Measurements from ENCODE around the gene GALNT17.

The GALNT17 gene

DNA sequence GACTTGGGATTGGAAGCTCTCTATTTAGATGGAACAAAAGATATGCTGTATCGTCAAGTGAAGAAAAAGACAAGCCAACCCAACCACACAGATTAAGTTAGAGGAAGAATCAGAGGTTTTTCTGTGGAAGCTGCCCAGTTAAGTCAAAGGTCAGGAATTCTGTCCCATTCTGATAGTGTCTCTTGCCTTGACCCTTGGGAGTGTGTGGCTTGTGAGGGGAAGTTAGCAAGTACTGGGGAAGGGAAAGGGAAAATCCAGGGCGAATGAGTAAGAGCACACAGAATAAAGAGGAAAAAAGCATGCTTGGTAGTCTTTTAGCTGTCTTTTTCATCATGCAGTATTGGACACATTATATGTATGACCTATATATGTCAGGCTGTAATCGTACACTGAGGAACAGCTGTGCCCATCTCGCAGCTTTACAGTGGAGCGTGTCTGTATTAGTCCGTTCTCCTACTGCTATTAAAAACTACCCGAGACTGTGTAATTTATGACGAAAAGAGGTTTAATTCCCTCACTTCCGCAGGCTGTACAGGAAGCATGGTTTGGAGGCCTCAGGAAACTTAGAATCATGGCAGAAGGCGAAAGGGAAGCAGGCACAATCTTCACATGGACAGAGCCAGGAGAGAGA lies 197.2 kb downstream of the GALNT17 start:
- H3K4me3 ChIP-seq (ENCODE audit: low read depth, low read length), result no peak overlapping the region

DNA sequence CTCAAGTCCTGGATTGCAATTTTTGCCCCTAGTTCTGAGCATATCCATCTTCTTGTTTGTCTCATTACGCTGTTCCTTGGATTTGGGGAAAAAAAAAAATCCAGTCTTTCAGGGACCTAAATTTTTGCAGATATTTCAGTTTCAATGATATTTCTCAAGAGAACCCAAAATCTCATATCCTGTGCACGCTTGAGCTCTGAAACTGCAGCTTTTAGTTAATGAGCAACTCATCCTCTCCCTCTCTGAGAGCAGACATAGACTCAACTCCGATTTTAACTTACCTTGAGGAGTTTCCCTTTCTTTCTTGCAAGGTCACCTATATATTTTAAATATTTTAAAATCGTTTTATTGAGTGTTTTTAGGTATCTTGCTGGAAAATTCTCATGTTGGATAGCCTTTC lies 200.3 kb downstream of the GALNT17 start:
- H3K4me3 ChIP-seq (ENCODE audit: low read depth, low read length), result no peak overlapping the region

DNA sequence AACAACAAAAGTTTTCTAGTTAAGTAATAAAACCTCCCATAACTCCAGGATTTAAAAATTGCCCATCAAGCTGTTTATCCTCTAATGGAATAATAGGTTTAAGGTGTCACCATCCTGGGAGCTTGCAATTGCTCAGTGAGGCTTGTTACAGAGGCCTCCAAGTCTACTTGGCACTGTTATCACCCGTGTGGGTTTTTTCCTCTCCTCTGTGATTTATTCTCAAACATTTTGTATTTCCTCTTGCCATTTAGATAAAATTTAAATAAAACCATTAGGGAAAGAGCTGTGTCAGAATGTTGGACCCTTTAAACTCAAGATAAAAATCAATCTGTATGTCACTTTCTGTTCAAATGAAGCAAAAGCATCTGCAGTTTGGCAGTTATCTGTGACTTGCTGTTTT lies 202.6 kb downstream of the GALNT17 start:
- no peak overlapping the region for H3K4me3 ChIP-seq (ENCODE audit: low read depth, low read length)

GRCh38 chr7:71338866-71339265 lies 206.9 kb downstream of the GALNT17 start:
- no peak overlapping the region for H3K4me3 ChIP-seq (ENCODE audit: low read depth, low read length)

- no peak overlapping the region for H3K4me3 ChIP-seq (ENCODE audit: low read depth, low read length)
Measured at GRCh38 chr7:71339924-71340323, 208.0 kb downstream of the GALNT17 start.

GRCh38 chr7:71342202-71342601 lies 210.3 kb downstream of the GALNT17 start:
- H3K4me3 ChIP-seq (ENCODE audit: low read depth, low read length), result no peak overlapping the region

GRCh38 chr7:71343039-71343438 lies 211.1 kb downstream of the GALNT17 start:
- H3K4me3 ChIP-seq (ENCODE audit: low read depth, low read length), result no peak overlapping the region

GRCh38 chr7:71343892-71344291 lies 211.9 kb downstream of the GALNT17 start:
- H3K4me3 ChIP-seq (ENCODE audit: low read depth, low read length), result no peak overlapping the region

DNA sequence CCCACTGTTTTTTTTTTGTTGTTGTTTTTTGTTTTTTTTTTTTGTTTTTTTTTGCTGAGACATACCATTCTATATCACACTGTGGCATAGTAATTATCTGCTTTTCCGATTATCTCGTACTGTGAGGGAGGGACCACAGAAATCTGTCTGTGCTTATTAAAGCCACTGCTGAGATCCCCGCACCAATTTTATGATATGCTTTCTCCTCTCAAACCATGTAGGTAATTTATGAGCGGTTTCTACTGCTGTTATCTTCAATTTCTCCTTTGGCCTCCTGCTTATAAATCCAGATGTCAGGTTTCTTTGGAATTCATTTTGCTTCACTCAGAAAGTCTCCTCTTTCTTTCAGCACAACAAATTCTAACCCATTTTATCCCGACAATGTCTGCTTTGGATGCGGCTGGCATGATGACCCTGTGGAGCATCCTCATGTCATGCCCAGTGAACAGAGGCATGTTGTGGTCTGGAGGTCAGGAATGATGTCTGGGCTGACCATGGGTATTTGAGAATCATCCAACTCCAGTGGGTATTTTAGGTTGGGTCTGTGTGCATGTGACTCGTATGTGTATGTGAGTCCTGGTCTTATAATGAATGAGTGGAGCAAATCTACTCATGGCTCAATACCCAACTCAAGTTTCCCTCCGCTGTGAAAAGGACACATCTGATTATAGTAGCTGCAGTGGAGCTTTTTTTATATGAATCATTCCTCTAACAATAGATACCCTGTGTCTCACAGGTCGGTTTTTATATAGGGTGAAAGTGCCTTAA lies 213.4 kb downstream of the GALNT17 start:
- no peak overlapping the region for H3K4me3 ChIP-seq (ENCODE audit: low read depth, low read length)

DNA sequence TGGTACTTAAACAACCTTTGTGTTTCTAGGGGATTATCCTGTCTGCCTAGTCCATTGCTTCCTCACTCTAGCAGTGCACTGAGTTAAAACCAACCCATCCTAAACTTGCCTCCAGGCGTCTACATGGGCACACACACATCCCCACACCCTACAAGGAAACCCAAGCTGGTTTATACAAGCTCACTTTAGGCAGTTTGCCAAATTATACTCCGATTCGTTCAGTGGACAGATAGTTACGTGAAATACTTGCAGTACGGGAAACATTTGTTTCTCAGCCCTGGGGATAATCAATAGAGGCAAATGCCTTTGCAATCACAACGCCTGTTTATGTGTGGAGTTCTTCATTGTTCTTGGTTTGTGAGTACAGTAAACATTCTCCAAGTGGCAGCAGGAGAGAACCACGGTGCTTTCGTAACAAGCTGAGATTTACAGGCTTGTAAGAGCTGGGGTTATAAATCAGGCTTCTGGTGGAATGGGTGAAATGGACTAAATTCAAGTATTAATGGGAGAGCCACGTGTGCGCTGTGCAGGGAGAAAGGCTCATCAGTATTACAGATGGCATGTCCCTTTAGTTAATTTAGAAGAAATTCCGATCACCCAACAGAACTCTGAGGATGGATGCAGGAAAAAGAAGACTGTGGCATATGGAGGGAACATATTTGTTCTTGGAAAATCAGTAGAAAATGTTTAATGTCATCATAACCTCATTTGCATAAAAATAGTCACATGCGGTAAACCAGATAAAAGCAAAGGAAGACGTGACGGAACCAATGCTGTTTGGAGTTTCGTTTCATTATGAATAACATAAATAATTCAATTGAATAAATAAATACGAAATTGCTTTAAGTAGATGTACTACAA lies 217.1 kb downstream of the GALNT17 start:
- H3K4me3 ChIP-seq (ENCODE audit: low read depth, low read length), result no peak overlapping the region

DNA sequence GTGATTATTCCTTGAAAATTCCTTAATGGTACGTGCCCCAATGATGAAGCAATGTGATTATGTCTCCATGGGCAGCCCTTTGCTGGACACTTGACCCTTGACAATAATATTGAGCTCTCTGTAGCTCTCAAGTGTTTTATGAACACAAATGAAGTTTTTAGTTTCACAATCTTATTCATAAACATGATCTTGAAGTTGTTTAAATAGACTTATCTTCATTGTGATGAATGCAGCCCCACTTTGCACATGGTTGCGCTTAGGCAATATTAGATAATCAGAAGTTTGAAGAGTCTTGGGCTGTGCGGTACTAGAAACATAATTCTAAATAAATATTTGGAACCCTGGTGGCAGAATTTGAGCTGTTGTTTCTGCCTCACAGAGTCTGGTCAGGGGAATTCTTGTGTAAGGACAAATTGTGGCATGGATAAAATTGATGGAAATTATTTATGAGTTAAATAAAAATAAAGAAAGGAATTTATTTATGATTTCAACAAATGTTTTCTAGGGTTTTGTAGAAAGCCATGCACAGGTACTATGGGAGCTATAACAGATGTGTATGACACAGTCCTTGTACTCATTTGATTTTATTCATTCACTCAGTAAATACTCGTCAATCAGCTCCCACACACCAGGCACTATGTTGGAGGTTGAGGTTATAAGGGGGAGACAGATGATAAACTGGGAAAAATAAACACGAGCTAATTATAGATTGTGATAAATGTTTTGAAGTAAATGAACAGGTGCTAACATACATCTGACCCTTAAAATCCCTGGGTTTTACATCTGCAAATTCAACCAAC lies 217.9 kb downstream of the GALNT17 start:
- no peak overlapping the region for H3K4me3 ChIP-seq (ENCODE audit: low read depth, low read length)

DNA sequence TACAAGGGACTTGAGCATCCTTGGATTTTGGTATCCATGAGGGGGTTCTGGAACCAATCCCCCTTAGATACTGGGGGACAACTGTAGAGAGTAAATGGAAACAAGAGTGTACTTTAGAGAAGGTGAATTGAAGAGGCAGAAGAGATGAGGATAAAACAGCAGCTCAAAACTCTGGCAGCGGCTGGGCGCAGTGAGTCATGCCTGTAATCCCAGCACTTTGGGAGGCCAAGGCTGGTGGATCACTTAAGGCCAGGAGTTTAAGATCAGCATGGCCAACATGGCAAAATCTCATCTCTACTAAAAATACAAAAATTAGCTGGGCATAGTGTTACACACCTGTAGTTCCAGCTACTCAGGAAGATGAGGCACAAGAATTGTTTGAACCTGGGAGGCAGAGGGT lies 218.7 kb downstream of the GALNT17 start:
- no peak overlapping the region for H3K4me3 ChIP-seq (ENCODE audit: low read depth, low read length)

- H3K4me3 ChIP-seq (ENCODE audit: low read depth, low read length), result no peak overlapping the region
Measured at GRCh38 chr7:71354716-71355115, 222.8 kb downstream of the GALNT17 start.

DNA sequence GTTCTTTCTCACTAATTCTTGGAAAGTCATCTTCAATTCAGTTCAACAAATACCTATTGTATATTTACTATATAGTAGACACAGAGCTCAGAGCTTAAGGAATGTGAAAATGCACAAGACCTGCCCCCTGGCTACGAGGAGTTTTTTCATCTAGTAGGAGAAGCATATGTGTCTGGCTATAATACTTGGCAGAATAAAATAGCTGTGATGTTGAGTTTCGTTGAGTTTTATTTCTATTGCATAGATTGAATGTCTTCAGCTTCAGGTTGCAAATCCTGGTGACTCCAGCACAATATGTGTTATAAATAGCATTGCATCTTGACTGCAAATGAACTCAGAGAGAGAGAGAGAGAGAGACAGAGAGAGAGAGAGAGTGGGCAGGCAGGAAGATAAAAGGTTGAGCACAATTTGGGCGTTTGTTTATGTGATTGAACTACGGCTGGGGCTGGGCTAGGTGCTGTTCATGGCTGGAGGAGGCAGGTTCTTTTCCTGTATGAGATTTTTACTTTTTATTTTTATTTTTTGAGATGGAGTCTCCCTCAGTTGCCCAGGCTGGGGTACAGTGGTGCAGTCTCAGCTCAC lies 229.6 kb downstream of the GALNT17 start:
- H3K4me3 ChIP-seq (ENCODE audit: low read depth, low read length), result no peak overlapping the region

DNA sequence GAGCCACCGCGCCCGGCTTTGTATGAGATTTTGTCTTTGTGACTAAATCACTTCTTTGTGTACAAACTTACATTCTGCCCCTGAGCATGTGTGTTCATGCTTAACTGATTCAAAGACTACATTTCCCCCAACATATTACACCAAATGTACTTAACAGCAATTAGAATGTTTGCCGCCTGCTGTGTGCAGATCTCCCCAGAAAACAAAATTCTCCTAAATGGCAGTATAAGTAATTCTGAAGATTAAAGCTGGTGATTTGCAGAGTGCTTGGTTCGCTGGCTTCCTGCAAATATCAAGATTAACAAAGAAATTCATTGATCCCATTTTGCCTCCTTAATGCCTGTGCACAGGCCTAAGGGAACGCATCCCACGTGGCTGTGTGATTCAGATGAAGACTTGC lies 230.3 kb downstream of the GALNT17 start:
- H3K4me3 ChIP-seq (ENCODE audit: low read depth, low read length), result no peak overlapping the region

GRCh38 chr7:71363223-71363622 lies 231.3 kb downstream of the GALNT17 start:
- no peak overlapping the region for H3K4me3 ChIP-seq (ENCODE audit: low read depth, low read length)

GRCh38 chr7:71363627-71364026 lies 231.7 kb downstream of the GALNT17 start:
- H3K4me3 ChIP-seq (ENCODE audit: low read depth, low read length), result no peak overlapping the region

DNA sequence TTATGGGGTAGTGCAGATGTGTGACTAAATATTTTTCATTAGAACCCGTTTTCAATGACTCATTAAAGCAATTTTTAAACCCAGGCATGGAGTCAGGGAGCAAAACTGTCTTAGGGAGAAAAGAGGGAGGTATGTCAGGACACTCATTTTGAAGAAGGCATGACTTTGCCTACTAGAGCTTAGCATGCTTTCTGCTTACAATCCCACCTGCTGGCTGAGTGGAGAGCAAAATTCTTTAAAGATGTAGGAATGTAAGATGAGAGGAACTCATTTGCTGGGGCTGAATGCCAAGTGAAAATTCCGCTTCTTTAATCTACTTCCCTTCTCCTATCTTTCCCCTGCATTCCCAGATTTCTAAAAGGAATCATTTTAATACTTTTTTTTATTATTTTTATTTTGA lies 232.6 kb downstream of the GALNT17 start:
- H3K4me3 ChIP-seq (ENCODE audit: low read depth, low read length), result no peak overlapping the region

DNA sequence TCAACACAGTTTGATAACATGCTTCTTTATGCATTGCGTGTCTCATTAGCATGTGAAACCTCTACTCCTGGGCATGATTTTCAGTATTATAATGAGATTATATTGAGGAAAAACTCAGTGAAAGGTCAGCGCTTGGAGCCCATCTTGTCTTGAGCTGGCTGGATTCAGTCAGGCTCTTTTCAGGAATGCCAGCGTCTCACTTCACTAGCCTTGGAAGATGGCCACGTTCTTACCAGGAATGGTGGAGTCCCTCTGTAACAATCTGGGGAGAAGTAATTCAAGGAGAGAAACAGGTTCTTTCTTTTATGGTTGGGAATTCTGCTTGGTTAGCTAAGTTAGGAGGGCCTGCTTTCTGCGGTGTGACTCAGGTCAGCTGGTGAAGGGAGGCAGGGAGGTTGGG lies 241.0 kb downstream of the GALNT17 start:
- no peak overlapping the region for H3K4me3 ChIP-seq (ENCODE audit: low read depth, low read length)

DNA sequence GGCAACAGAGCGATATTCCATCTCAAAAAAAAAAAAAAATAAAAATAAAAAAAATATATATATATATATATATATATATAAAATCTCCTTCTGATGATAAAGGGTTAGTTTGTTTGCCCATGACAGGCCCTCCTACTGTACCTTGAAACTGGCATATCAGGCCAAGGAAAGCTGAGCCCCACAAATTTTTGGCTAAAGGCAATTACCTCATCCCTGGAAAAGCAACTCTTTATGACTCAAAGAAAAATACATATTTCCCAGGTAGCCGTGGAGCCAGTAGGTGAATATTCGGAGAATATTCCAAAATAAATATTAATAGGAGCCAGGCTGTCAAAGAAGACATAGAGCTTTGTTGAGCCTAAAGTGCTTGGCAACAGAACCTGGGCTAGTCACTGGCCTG lies 245.1 kb downstream of the GALNT17 start:
- H3K4me3 ChIP-seq (ENCODE audit: low read depth, low read length), result no peak overlapping the region

DNA sequence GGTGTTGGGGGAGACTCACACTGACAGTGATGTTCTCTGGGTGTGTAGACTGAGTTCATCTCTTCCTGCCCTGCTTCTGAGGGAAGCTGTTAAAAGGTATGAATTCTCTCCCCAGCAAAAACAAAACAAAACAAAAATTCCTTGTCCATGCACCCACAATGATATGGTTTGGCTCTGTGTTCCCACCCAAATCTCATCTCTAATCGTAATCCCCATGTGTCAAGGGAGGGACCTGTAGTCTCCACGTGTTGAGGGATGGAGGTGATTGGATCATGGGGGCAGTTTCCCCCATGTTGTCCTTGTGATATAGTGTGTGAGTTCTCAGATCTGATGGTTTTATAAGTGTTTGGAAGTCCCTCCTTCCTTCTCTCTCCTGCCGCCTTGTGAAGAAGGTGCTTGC lies 245.5 kb downstream of the GALNT17 start:
- H3K4me3 ChIP-seq (ENCODE audit: low read depth, low read length), result no peak overlapping the region
